HEK293 (cell line): ENCODE measurements around the gene SLC19A2.

Experiments used
- CTCF ChIP-seq: fragments of 450-650 bp; formaldehyde crosslinking; IDR thresholded peaks from 2 replicates; pipeline ENCODE4 v1.5.1; 2016; ENCODE audit warnings: missing biosample characterization, missing genetic modification characterization
- ZBTB26 ChIP-seq: fragments of 450-650 bp; formaldehyde crosslinking; optimal IDR thresholded peaks from 2 replicates; pipeline ENCODE3; 2016; ENCODE audit warnings: missing biosample characterization, mild to moderate bottlenecking, missing genetic modification characterization

GRCh38 chr1:169414952-169415351, 70.8 kb downstream of the SLC19A2 start:
- TF ChIP-seq ZBTB26 (tag by site-specific recombination) (no peak), CTCF (tag by site-specific recombination) (no peak)
